B cell (primary cell): ENCODE results near the gene RREB1. TPM values are rescaled to one million over a fixed set of nuclear protein-coding genes. Genes with fewer than 3 reads are reported as not detected.

ENCODE experiments used
- ATAC-seq: fragments of 200-7000 bp; cut with Tn5 transposase; one replicate; pipeline ENCODE4 v1.10.0; 2021; ENCODE audit warnings: low read depth, mild to moderate bottlenecking, moderate number of reproducible peaks, moderate library complexity
- CTCF ChIA-PET: fragments of 350-600 bp; sonication (Branson Sonifier 250); formaldehyde crosslinking; loops from one replicate; lab custom pipeline; 2021; ENCODE audit warnings: antibody characterized with exemption, inconsistent platforms; lab: Charles Lee
- POLR2A ChIA-PET: fragments of 350-600 bp; sonication (Branson Sonifier 250); formaldehyde crosslinking; loops from one replicate; lab custom pipeline; 2021; ENCODE audit warnings: antibody characterized with exemption; lab: Charles Lee
- DNase-seq: peaks from one replicate; pipeline ENCODE4 v3.0.0; 2013
- H2AFZ ChIP-seq: 2 replicates; pipeline ENCODE4 v1.6.1; 2012; ENCODE audit warnings: mild to moderate bottlenecking, low read depth, low read length; ENCODE audit not compliant: insufficient read depth, poor library complexity, severe bottlenecking
- H3K27ac ChIP-seq, 2 donors: 1 replicate in 1 of 2; 2 replicates in 1 of 2; pipeline ENCODE4 v1.5.1; 2012 to 2013; ENCODE audit warnings: low read length in 2 of 2, mild to moderate bottlenecking in 2 of 2, moderate library complexity in 1 of 2
- H3K27me3 ChIP-seq, 4 experiments: fragments of 200-600 bp in 1 of 4; sonication (generic) in 1 of 4; replicated peaks in 1 of 4; 1 replicate in 2 of 4; 2 replicates in 2 of 4; pipeline versions ENCODE4 v1.6.1 to v1.7.0; 2013 to 2016; ENCODE audit warnings: low read length in 3 of 4, mild to moderate bottlenecking in 2 of 4, mixed read lengths in 1 of 4, moderate library complexity in 1 of 4; ENCODE audit not compliant: insufficient read depth in 4 of 4, control insufficient read depth in 3 of 4; ENCODE audit errors: control extremely low read depth in 1 of 4
- H3K36me3 ChIP-seq, 2 experiments: replicated peaks in 1 of 2; 1 replicate in 1 of 2; 2 replicates in 1 of 2; pipeline versions ENCODE4 v1.6.1 to v1.7.1; 2013; ENCODE audit warnings: low read length in 1 of 2; ENCODE audit not compliant: insufficient read depth in 2 of 2, control insufficient read depth in 1 of 2; ENCODE audit errors: control extremely low read depth in 1 of 2, extremely low read depth in 1 of 2
- H3K4me1 ChIP-seq, 2 donors: fragments of 200-600 bp in 1 of 2; sonication (generic) in 1 of 2; 1 replicate in 1 of 2; 2 replicates in 1 of 2; pipeline versions ENCODE4 v1.5.1 to v1.6.1; 2013 to 2017; ENCODE audit warnings: low read length in 2 of 2; ENCODE audit not compliant: control insufficient read depth in 2 of 2, insufficient read depth in 2 of 2
- H3K4me2 ChIP-seq: replicated peaks from 2 replicates; pipeline ENCODE3; 2012; ENCODE audit warnings: mild to moderate bottlenecking, low read depth, low read length; ENCODE audit not compliant: poor library complexity, severe bottlenecking
- H3K4me3 ChIP-seq, 5 experiments: fragments of 200-600 bp in 1 of 5; sonication (generic) in 1 of 5; 1 replicate in 3 of 5; 2 replicates in 2 of 5; pipeline versions ENCODE4 v1.5.1 to v1.7.0; 2011 to 2016; ENCODE audit warnings: low read length in 4 of 5, mild to moderate bottlenecking in 4 of 5, low read depth in 2 of 5, control low read depth in 1 of 5, moderate library complexity in 1 of 5; ENCODE audit not compliant: insufficient read depth in 1 of 5; ENCODE audit errors: control extremely low read depth in 1 of 5, extremely low read depth in 1 of 5
- H3K79me2 ChIP-seq: fragments of 200-600 bp; sonication (generic); one replicate; pipeline ENCODE4 v1.6.0; 2016; ENCODE audit warnings: low read length; ENCODE audit not compliant: control insufficient read depth, insufficient read depth
- H3K9ac ChIP-seq: fragments of 200-600 bp; sonication (generic); 2 replicates; pipeline ENCODE4 v1.6.1; 2017; ENCODE audit warnings: mild to moderate bottlenecking, low read length, moderate library complexity
- H3K9me3 ChIP-seq, 3 donors: one replicate each; pipeline versions ENCODE4 v1.6.1 to v1.7.1; 2013; ENCODE audit warnings: low read length in 2 of 3; ENCODE audit not compliant: control insufficient read depth in 2 of 3, insufficient read depth in 1 of 3; ENCODE audit errors: control extremely low read depth in 1 of 3
- H4K20me1 ChIP-seq: 2 replicates; pipeline ENCODE4 v1.6.0; 2012; ENCODE audit warnings: mild to moderate bottlenecking, low read length; ENCODE audit not compliant: insufficient read depth, control insufficient read depth, poor library complexity, severe bottlenecking
- H3K27ac Mint-ChIP-seq: one replicate; pipeline ENCODE4 v1.8.0; 2021; ENCODE audit warnings: mixed read lengths
- H3K27me3 Mint-ChIP-seq: one replicate; pipeline ENCODE4 v1.8.0; 2021; ENCODE audit warnings: mixed read lengths
- H3K4me1 Mint-ChIP-seq: one replicate; pipeline ENCODE4 v1.8.0; 2021; ENCODE audit warnings: mixed read lengths
- H3K4me3 Mint-ChIP-seq: one replicate; pipeline ENCODE4 v1.8.0; 2021; ENCODE audit warnings: mixed read lengths
- H3K9me3 Mint-ChIP-seq: one replicate; pipeline ENCODE4 v1.8.0; 2022; ENCODE audit warnings: mixed read lengths; ENCODE audit not compliant: insufficient read depth
- CTCF ChIP-seq: fragments of 200-600 bp; IDR thresholded peaks from one replicate; pipeline ENCODE4 v1.8.0; 2022; ENCODE audit warnings: antibody characterized with exemption, mild to moderate bottlenecking
- EZH2 ChIP-seq: IDR thresholded peaks from 2 replicates; pipeline ENCODE4 v1.6.1; 2012; ENCODE audit warnings: borderline replicate concordance, low read depth, mild to moderate bottlenecking, moderate library complexity, low read length; ENCODE audit not compliant: insufficient read depth, poor library complexity, severe bottlenecking
- WGBS: methylation state at CpG from one replicate; pipeline ENCODE4 v1.1.5; 2013; ENCODE audit warnings: missing lambda C conversion rate; ENCODE audit not compliant: insufficient coverage; 5-methylcytosine and 5-hydroxymethylcytosine counted together
- intact Hi-C: fragments of 100-400 bp; cut with micrococcal nuclease; formaldehyde crosslinking; loops from one replicate; pipeline ENCODE4 v1.10.0; 2022
- polyA plus RNA-seq: library from polyadenylated mRNA; depleted of rRNA; stranded (reverse); fragments of >200 nt; gene quantifications from 2 replicates; pipeline ENCODE4 v1.2.3, GENCODE V29; 2012
- total RNA-seq, 2 donors: library from RNA; stranded (reverse); fragments of 120-200 nt in 1 of 2; gene quantifications; 1 replicate in 1 of 2; 2 replicates in 1 of 2; pipeline versions ENCODE4 v1.2.3 to v1.2.4, GENCODE V29; 2013 to 2022

RREB1 gene
- total and polyA plus RNA-seq, 2 donors (not counting 1 experiment from before 2014, with no cell fraction given): 10.4 to 58.6 TPM

DNA sequence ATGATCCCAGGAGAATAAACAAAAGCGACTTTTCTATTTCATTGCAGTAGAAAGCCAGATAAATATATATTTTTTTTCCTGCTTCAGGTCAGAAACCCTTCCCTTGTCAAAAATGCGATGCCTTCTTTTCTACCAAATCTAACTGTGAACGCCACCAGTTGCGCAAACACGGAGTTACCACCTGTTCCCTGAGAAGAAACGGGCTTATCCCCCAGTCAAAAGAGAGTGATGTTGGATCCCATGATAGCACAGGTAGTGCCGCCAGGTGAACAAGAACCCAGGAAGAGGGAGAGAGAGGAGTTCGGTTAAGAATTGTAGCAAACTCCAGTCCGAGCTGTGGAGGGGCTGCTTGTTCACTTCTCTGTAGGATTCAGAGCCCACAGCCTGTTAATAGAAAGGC is 132.6 kb downstream of the RREB1 start:
- CTCF ChIA-PET: interaction anchor here (5.4 kb wide), 1 partner anchor 480 kb away, joined by 77 read pairs; no protein-coding TSS in a partner anchor
- H3K4me2 ChIP-seq: no peak overlapping the region
- WGBS: 100% methylated on average over 3 of the region's 9 CpGs
- ATAC-seq (no peak), DNase-seq (no peak)
- H3K27ac ChIP-seq: no peak overlapping the region
- H3K36me3 ChIP-seq: peaks cover 3 to 28% of the 10 kb centered on the region in 2 experiments
- H3K79me2 ChIP-seq: peaks cover 4% of the 10 kb centered on the region
- no peak overlapping the region for H3K9ac ChIP-seq
- peaks cover 40% of the 10 kb centered on the region for H4K20me1 ChIP-seq
- H3K27me3 Mint-ChIP-seq: no peaks in the 10 kb centered on the region
- no peak overlapping the region for H2AFZ ChIP-seq
- no peak overlapping the region for H3K27ac Mint-ChIP-seq
- peaks cover 12 to 30% of the 10 kb centered on the region in 2 donors for H3K4me1 ChIP-seq
- no peak overlapping the region for H3K4me3 ChIP-seq
- H3K27me3 ChIP-seq: no peaks in the 10 kb centered on the region
- no peaks in the 10 kb centered on the region for H3K9me3 Mint-ChIP-seq
- peaks cover 39% of the 10 kb centered on the region for H3K4me1 Mint-ChIP-seq
- POLR2A ChIA-PET: no interaction called here
- H3K4me3 Mint-ChIP-seq: no peak overlapping the region
- intact Hi-C loops: loop anchor here (10.0 kb wide), 1 partner anchor 336 kb away; no protein-coding TSS in a partner anchor
- no peaks in the 10 kb centered on the region for H3K9me3 ChIP-seq
- TF ChIP-seq EZH2 (no peak), CTCF (no peak)

DNA sequence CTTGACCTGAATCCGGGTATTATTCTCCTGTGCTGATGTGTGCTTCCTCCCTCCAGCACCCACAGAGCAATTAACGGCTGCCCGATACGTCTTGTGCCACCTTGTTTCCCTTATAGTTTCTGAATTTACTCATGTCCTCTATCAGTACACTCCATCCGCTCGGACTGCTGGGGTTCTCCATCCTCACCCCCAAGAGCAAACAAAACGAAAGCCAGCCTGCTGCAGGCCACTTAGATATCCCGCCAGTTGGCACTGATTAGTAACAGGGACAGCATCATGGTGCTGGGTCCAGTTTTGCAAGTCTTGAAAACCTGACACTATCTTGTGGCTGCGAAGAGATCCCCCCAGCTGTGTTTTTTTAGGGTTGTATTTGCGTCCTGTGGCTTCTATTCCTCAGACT is 133.4 kb downstream of the RREB1 start:
- no peak overlapping the region for H3K27ac ChIP-seq
- Mint-ChIP-seq H3K9me3 (no peaks in the 10 kb centered on the region), H3K27me3 (no peaks in the 10 kb centered on the region), H3K4me3 (no peak overlapping the region), H3K4me1 (peaks cover 31% of the 10 kb centered on the region), H3K27ac (no peak overlapping the region)
- peaks cover 10 to 23% of the 10 kb centered on the region in 2 donors for H3K4me1 ChIP-seq
- no peaks in the 10 kb centered on the region for H3K27me3 ChIP-seq
- intact Hi-C loops: loop anchor here (10.0 kb wide), 1 partner anchor 336 kb away; no protein-coding TSS in a partner anchor
- H3K4me2 ChIP-seq: no peak overlapping the region
- H4K20me1 ChIP-seq: peaks cover 35% of the 10 kb centered on the region
- DNase-seq (no peak), ATAC-seq (no peak)
- no peak overlapping the region for H2AFZ ChIP-seq
- no peak overlapping the region for H3K9ac ChIP-seq
- CTCF ChIA-PET: interaction anchor here (1.0 to 5.4 kb wide), 4 partner anchors 246 to 545 kb away, joined by 3 to 77 read pairs (median 4); no protein-coding TSS in a partner anchor
- no peak overlapping the region for H3K4me3 ChIP-seq
- H3K79me2 ChIP-seq: peaks cover 4% of the 10 kb centered on the region
- H3K9me3 ChIP-seq: no peaks in the 10 kb centered on the region
- H3K36me3 ChIP-seq: peaks cover 3 to 37% of the 10 kb centered on the region in 2 experiments
- TF ChIP-seq EZH2: no peak
- no peak for TF ChIP-seq CTCF
- POLR2A ChIA-PET: no interaction called here
- WGBS: 97% methylated on average over 8 of the region's 10 CpGs
